Caco-2 (cell line): Measurements from ENCODE around the gene TMCC1. TPM values are rescaled to one million over a fixed set of nuclear protein-coding genes. Genes with fewer than 3 reads are reported as not detected.

Experiments used
- BruUV-seq: library from RNA; stranded (reverse); fragments of 400-500 nt; replicated peaks from 2 replicates; lab custom pipeline; 2021; lab: Mats Ljungman, UMichigan
- CTCF ChIA-PET: fragments of 300-600 bp; sonication (Branson Sonifier 250); formaldehyde crosslinking; loops from one replicate; lab custom pipeline; 2022; ENCODE audit warnings: antibody characterized with exemption; lab: Charles Lee
- POLR2A ChIA-PET: fragments of 300-600 bp; sonication (Branson Sonifier 250); formaldehyde crosslinking; loops from one replicate; lab custom pipeline; 2022; ENCODE audit warnings: antibody characterized with exemption; lab: Charles Lee
- DNase-seq, 2 experiments: peaks; one replicate each; pipeline versions ENCODE4 v3.0.0 to v3.0.0-alpha.2; 2020 to 2022
- H3K27me3 ChIP-seq: replicated peaks from 2 replicates; pipeline ENCODE4 v1.6.0; 2011; ENCODE audit warnings: low read length; ENCODE audit not compliant: control insufficient read depth, insufficient read depth
- H3K36me3 ChIP-seq: 2 replicates; pipeline ENCODE4 v1.5.1; 2011; ENCODE audit warnings: low read length; ENCODE audit not compliant: control insufficient read depth, insufficient read depth
- H3K4me1 ChIP-seq: fragments of 250-450 bp; sonication (Bioruptor Pico); 2 replicates; pipeline ENCODE4 v1.5.1; 2020; ENCODE audit warnings: mild to moderate bottlenecking
- H3K4me3 ChIP-seq: 2 replicates; pipeline ENCODE4 v1.5.1; 2011; ENCODE audit warnings: low read depth, mild to moderate bottlenecking, control low read depth, low read length
- H3K9me3 ChIP-seq: fragments of 250-450 bp; sonication (Bioruptor Pico); 2 replicates; pipeline ENCODE4 v1.5.1; 2020; ENCODE audit warnings: mild to moderate bottlenecking, moderate library complexity
- H3K27ac Mint-ChIP-seq: one replicate; pipeline ENCODE4 v1.8.0; 2022; ENCODE audit warnings: mixed read lengths; ENCODE audit not compliant: unreplicated experiment
- H3K27me3 Mint-ChIP-seq: one replicate; pipeline ENCODE4 v1.8.0; 2022; ENCODE audit warnings: mixed read lengths; ENCODE audit not compliant: insufficient read depth, unreplicated experiment
- H3K36me3 Mint-ChIP-seq: one replicate; pipeline ENCODE4 v1.8.0; 2022; ENCODE audit warnings: mild to moderate bottlenecking, mixed read lengths; ENCODE audit not compliant: insufficient read depth, unreplicated experiment
- H3K4me1 Mint-ChIP-seq: one replicate; pipeline ENCODE4 v1.8.0; 2022; ENCODE audit warnings: low read depth, mixed read lengths; ENCODE audit not compliant: unreplicated experiment
- H3K4me3 Mint-ChIP-seq: one replicate; pipeline ENCODE4 v1.8.0; 2022; ENCODE audit warnings: mild to moderate bottlenecking, moderate library complexity, mixed read lengths; ENCODE audit not compliant: unreplicated experiment
- H3K9me3 Mint-ChIP-seq: one replicate; pipeline ENCODE4 v1.8.0; 2022; ENCODE audit warnings: mixed read lengths; ENCODE audit not compliant: unreplicated experiment
- CTCF ChIP-seq, 2 experiments: fragments of 200-600 bp in 1 of 2; IDR thresholded peaks; 1 replicate in 1 of 2; 2 replicates in 1 of 2; pipeline versions ENCODE4 v1.5.1 to v1.8.0; 2011 to 2022; ENCODE audit warnings: antibody characterized with exemption in 1 of 2, control low read depth in 1 of 2, inconsistent platforms in 1 of 2, low read depth in 1 of 2, low read length in 1 of 2, mild to moderate bottlenecking in 1 of 2, moderate library complexity in 1 of 2; ENCODE audit not compliant: insufficient read depth in 1 of 2, severe bottlenecking in 1 of 2, unreplicated experiment in 1 of 2
- intact Hi-C: fragments of 100-400 bp; cut with micrococcal nuclease; formaldehyde crosslinking; loops from one replicate; pipeline ENCODE4 v1.10.0; 2022; ENCODE audit not compliant: unreplicated experiment
- total RNA-seq: library from RNA; stranded (reverse); gene quantifications from 2 replicates; pipeline ENCODE4 v1.2.3, GENCODE V29; 2022

TMCC1 gene
- total RNA-seq, 1 experiment from 2014 or later: 27.8 TPM

DNA sequence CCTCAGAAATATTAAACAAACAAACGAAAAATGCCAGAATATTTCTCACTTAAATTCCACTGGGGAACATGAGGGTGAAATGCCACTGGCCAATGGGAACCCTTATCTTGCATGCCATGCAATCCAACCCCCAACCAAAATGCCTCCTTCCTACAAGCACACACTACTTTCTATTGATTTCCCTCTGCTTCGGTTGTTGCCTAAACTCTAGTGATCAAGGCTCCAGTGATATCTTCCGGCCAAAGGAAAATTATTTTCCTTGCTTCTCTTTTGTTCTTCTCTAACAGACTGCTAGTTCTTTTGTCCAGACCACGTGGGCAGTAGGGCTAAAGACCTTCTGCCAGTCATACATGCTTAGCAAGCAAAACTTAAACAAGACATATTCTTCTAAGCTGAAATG is 115.7 kb downstream of the TMCC1 start:
- peaks cover 6% of the 10 kb centered on the region for H3K4me1 Mint-ChIP-seq
- ChIA-PET CTCF (no interaction called here), POLR2A (no interaction called here)
- intact Hi-C loops: no loop called here
- no peaks in the 10 kb centered on the region for H3K4me1 ChIP-seq
- DNase-seq: no peak
- H3K27me3 ChIP-seq: no peaks in the 10 kb centered on the region
- H3K4me3 ChIP-seq: no peak overlapping the region
- no peaks in the 10 kb centered on the region for H3K27me3 Mint-ChIP-seq
- no peaks in the 10 kb centered on the region for H3K9me3 Mint-ChIP-seq
- no TSS peak for BruUV-seq
- no peak for TF ChIP-seq CTCF (IDR thresholded peaks at IDR 0.05; ENCODE audit: insufficient read depth in 1 of 2, low read depth in 1 of 2, low read length in 1 of 2, severe bottlenecking in 1 of 2, unreplicated experiment in 1 of 2)
- H3K9me3 ChIP-seq: no peaks in the 10 kb centered on the region
- no peaks in the 10 kb centered on the region for H3K36me3 ChIP-seq
- H3K4me3 Mint-ChIP-seq: no peak overlapping the region
- H3K27ac Mint-ChIP-seq: no peak overlapping the region
- H3K36me3 Mint-ChIP-seq: no peaks in the 10 kb centered on the region

GRCh38 chr3:129775870-129776269 is 117.6 kb downstream of the TMCC1 start:
- Mint-ChIP-seq H3K36me3 (no peaks in the 10 kb centered on the region), H3K27ac (no peak overlapping the region), H3K9me3 (no peaks in the 10 kb centered on the region), H3K27me3 (no peaks in the 10 kb centered on the region), H3K4me1 (peaks cover 6% of the 10 kb centered on the region), H3K4me3 (no peak overlapping the region)
- H3K27me3 ChIP-seq: no peaks in the 10 kb centered on the region
- CTCF ChIA-PET: no interaction called here
- no peak overlapping the region for H3K4me3 ChIP-seq
- intact Hi-C loops: no loop called here
- TF ChIP-seq CTCF (IDR thresholded peaks at IDR 0.05; ENCODE audit: insufficient read depth in 1 of 2, low read depth in 1 of 2, low read length in 1 of 2, severe bottlenecking in 1 of 2, unreplicated experiment in 1 of 2): no peak
- no peak for DNase-seq
- POLR2A ChIA-PET: no interaction called here
- BruUV-seq: no TSS peak
- no peaks in the 10 kb centered on the region for H3K4me1 ChIP-seq
- H3K9me3 ChIP-seq: no peaks in the 10 kb centered on the region
- no peaks in the 10 kb centered on the region for H3K36me3 ChIP-seq

GRCh38 chr3:129773691-129774663 is 119.5 kb downstream of the TMCC1 start:
- ChIA-PET CTCF (no interaction called here), POLR2A (no interaction called here)
- H3K4me3 Mint-ChIP-seq: no peak overlapping the region
- TF ChIP-seq CTCF (IDR thresholded peaks at IDR 0.05; ENCODE audit: insufficient read depth in 1 of 2, low read depth in 1 of 2, low read length in 1 of 2, severe bottlenecking in 1 of 2, unreplicated experiment in 1 of 2): no peak
- Histone ChIP-seq H3K4me3 (no peak overlapping the region), H3K9me3 (no peaks in the 10 kb centered on the region), H3K36me3 (no peaks in the 10 kb centered on the region), H3K4me1 (no peaks in the 10 kb centered on the region; the same call in 1 of the 2 replicates), H3K27me3 (no peaks in the 10 kb centered on the region)
- H3K27me3 Mint-ChIP-seq: no peaks in the 10 kb centered on the region
- H3K9me3 Mint-ChIP-seq: no peaks in the 10 kb centered on the region
- DNase-seq: no peak
- intact Hi-C loops: no loop called here
- H3K4me1 Mint-ChIP-seq: peaks cover 7% of the 10 kb centered on the region
- H3K36me3 Mint-ChIP-seq: no peaks in the 10 kb centered on the region
- no TSS peak for BruUV-seq
- H3K27ac Mint-ChIP-seq: no peak overlapping the region
